ENCODE measurements around the gene CLEC2L.

CLEC2L gene

DNA sequence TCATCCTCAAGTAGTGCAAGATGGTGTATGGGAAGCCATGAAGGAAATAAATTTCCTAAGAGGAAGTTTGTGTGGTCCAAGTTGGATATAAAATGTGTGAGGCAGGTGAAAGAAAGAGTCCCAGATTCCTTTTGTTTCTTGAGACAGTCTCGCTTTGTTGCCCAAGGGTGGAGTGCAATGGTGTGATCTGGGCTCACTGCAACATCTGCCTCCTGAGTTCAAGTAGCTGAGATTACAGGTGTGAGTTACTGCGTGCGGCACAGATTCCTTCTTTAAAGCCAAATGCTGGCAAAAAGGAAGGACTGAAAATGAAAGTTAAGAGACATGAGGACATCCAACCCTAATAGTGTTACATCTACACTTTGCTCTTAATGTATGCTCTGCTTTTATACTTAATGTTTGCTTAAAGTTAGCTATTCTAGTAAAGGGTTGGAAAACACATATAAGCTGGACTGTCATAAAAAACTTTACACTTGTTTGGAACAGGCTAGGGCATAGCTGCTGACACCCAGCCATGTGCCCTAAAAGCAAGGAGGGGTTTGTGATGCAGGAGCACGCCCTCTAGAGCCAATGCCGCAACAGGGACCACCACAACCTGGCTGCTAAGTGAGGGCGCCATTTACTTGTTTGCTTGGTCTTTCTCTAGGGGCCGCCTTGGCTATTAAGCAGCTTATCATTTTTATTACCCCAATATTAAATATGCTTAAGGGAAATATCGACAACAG, 34.5 kb downstream of the CLEC2L start:
- DNase-seq (ENCODE audit: low read depth), result no peak

DNA sequence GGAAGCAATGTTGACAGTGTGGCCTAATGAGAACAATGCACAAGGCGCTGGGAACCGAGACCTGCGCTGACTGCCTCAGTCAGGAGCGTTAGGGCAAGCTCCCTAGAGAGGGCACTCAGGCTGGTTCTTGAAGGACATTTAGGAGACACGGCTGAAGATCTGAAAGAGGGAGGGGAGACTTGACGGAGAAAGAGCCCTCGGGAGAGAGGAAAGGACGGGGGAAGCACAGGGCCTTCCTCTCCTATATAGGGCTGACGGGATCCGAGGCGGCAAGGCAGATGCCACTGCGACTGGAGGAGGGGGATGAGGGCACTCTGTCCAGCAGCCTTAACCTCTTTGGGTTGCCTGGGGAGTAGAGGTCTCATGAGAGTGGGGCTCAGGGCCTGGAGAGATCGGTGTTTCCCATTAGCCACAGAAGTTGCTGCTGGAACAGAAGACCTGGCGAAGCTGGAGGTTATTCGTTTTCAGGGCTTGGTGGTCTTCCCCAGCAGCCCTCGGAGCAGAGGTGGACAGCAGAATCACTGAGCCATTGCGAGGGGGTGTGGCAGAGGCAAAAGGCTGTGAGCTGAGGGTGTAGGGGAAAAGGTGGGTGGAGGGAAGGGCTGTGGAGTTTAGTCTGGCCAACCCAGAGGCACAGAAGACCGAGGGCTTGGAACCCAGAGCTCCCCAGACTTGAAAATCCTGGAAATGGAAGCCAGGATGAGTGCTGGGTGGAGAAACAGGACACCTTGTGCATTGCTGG, 36.0 kb downstream of the CLEC2L start:
- DNase-seq (ENCODE audit: low read depth), result no peak

DNA sequence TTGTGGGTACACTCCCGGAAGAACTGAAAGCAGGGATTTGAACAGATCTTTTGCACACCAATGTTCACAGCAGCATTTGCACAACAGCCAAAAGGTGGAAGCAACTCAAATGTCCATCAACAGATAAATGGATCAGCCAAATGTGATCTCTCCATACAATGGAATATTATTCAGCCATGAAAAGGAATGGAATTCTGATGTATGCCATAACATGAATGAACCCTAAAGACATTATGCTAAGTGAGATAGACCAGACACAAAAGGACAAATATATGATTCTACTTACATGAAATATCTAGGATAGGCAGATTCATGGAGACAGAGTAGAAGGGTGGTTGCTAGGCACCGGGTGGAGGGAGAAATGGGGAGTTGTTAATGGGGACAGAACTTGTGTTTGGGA, 36.7 kb downstream of the CLEC2L start:
- DNase-seq (ENCODE audit: low read depth), result no peak

DNA sequence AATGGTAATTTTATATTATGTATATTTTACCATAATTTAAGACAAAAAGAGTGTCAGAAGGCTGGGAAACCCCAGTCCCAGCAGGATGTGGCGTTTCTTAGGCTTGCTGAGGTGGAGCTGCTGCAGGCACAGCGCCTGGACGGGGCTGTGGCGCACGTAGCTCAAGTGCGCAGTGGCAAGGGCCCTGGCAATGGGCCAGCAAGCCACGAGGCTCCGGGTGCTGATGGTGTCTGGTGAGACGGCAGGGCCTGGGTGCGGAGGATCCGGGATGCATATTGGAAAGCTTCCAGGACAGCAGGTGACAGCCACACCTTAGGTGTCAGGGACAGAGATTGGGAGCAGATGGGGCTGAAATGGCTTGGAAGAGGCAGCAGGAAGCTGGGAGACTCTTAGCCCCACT, 37.2 kb downstream of the CLEC2L start:
- no peak for DNase-seq (ENCODE audit: low read depth)

DNA sequence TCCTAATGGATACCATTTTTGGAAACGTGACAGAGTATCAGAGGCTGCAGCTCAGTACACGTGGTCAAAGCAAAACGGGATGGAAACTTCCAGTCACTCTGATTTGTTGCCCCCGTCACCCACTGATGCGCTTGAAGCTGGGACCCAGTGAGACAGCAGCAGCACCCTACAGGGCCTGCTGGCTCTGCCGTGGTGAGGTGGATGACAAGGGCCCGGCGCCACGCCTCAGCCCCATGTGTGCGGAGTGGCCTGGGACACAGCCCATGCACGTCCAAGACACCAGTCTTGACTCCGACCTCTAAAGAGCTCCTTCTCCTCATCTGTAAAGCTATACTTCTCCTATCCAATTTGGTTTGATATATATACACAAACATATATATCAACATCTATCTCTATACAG, 39.0 kb downstream of the CLEC2L start:
- no peak for DNase-seq (ENCODE audit: low read depth)

DNA sequence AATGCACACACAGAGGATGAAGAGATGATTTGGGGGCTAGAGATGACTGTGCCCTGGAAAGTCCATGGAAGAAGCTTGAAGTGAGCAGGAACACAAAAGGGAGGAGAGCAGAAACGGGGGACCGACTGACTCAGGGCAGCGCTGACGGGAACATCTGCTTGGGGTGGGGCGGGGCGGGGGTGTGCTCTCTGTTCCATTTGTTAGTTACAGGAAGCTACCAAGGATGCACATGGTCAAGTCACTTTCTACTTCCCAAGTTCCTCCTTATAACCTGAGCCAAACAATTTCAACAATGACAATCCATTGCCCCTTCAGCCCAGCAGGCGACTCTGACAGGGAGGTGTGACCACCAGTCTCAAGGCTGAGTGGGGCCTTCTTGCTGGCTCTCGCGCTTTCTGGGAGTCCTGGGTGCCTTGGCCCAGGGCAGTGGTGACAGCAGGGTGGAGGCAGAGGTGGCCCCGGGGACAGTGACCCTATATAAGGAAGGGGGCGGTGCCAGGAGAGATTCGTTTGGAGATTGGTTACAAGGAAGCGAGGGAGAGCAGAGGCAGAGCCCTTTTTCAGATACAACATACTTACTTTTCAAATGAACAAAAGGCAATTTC, 39.6 kb downstream of the CLEC2L start:
- DNase-seq (ENCODE audit: low read depth), result no peak

DNA sequence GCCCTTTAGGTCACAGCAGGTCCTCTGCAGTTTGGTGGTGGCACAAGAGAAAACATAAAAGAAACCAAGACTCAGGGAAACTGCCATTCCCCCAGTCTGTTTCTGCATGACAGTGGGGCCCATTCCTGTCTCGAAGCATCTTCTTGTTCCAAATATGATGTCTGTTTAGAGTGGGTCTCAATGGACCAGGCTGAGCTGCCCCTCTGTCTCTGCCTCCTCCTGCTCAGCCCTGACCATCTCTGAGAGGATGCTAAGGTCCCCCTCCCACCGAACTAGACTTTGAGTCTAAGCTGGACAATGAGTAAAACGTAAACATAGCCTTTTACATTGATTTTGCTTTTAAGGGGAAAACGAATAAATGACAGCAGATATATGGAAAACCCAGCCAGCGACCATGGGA, 40.4 kb downstream of the CLEC2L start:
- no peak for DNase-seq (ENCODE audit: low read depth)

DNA sequence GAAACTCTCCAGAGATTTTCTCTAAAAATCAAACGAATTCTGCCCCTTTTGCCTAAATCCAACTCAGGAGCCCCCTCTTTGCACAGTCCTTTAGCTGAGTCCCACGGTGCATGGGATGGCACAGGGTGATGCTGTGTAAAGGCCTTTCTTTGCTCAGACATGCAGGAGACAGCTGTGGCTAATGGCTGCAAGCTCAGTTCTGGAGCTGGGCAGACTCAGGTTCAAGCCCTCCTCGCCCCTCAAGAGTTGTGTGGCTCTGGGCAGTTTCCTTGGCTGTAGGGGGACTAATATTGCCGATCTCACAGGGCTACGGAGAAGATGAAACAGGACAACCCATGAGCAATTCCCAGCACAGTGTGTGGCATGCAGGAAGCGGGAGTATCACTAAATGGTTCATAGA, 42.6 kb downstream of the CLEC2L start:
- DNase-seq (ENCODE audit: low read depth), result no peak

DNA sequence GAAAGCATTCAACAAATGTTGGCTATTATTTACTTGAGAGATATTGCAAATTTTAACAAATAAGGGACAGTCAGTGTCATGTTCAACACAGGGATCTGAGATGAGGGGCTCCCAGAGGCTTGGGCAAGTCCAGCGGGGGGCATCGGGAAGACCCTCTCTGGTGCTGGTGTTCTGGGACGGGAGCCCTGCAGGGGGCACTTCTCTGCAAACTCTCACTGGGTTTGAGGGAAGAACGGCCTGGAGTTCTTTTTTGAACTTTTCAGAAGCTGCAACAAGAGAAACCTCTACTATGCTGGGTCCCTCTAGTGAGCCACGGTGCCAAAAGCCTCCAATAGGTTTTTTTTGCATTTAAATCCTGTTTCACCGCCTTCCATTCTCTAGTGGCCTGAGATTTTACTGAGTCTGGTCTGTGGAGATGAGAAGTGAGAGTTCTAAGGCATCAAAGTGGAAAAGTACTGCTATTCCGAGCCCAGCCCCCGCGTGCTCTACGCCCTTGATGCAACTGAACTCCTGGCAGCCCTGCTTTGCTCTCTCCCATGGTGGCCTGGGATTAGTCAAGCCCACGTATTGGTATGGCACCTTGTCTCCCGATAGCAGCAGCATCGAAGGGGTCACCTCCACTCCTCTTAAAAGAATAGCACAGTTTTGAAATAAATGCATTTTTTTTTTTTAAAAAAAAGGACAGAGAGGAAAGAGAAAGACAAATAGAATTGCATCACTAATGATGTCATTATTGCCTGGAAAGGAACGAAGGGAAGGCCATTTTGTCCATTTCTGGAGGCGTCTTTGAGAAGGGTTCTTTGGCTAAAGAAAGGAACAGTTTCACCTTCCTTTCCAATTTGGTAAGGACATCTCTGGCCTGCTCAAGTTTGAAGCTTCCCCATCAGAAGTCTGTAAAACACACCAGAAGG, 43.5 kb downstream of the CLEC2L start:
- DNase-seq (ENCODE audit: low read depth), result no peak

DNA sequence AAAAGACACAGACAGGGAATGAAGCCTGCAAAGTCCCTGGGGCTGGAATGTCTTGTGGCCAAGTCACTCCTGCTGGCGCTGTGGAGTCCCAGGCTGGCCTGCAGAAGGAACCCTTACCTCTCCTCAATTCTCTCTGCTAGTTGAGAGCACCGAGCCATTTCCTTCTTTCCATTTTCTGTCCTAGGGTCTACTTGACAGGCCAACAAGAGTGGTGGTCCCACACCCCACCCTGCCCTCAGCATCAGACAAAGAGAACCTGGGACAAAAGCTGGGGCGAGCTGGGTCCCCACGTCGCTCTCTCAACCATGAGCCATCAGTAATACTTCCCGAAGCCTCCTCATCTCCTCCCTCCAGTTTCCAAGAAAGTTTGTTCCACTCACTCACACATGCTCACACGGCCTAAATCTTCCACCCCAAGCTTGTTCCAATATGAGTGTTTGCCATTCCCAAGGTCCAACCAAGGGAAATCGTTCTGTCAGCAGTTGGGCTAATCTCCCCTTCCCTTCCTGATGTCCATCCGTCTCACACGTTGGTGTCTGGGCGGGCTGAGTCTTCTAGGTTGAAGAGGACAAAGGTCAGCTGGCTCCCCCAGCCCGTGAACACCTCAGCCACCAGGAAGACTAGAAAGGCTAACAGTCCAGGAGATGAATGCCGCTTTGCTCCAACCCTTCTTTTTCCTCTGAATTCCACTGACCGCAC, 44.3 kb downstream of the CLEC2L start:
- DNase-seq (ENCODE audit: low read depth), result no peak

DNA sequence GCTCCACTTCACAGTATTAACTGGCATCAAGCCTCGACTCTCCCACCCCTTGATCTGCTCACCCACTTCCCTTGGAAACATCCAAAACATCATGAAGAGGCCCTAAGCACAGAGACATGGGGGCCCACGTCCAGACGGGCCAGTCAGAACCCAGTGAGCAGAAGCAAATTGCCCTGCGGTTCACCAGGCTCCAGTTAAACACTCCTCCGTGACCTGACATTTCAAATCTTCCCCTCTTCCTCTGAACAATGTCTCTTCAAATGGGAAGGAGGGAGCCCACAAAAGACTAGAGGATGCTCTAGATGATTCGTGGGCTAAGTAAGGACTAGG, 44.8 kb downstream of the CLEC2L start:
- no peak for DNase-seq (ENCODE audit: low read depth)

DNA sequence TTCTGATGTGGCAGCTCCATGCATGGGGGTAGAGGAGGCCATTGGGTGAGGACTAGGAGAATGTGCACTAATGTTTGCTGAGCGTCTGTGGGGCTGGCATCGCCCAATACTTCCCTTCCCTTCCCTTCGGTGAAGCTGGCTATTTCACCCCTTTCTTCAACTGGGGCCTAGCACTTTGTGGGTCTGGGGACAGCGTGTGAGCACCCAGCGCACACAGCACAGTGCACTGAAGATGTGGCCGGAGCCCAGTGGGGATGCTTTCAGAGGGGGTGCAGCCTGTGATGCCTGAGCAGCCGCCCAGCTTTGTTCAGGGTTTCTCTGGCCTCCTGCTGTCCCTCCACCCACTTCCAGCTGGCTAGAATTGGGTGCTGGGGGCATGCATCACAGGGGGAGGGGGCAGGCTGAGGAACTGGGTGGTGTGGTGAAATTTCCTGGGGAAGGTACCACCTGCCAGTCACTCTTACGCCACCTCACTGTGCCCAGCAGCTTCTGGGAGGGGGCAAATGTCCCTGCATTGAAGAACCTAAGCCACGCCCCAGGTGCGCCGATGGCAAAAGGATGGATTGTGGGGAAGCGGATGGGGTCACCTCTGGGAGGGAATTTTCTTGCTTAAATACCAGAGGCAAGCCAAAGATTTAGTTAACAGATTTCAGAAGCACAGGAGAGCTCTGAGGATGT, 45.5 kb downstream of the CLEC2L start:
- DNase-seq (ENCODE audit: low read depth), result no peak

DNA sequence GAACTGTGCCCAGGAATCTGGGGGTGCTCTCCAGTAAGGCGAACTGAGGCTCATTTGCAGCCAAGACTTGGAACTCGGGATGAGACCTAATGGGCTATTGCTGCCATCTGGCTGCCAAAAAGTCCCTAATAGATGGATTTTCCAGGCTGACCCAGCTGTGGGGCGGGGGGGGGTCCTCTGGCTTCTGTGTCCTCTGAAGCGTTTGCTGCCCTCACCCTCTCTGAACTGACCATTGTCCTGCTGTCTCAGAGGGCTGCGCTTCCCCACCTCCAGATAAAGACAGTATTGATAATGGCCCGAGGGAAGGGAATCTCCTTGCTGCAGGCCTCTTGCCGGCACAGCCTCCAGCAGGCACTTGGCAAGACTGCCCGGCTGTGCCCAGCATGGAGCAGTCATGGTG, 46.6 kb downstream of the CLEC2L start:
- DNase-seq (ENCODE audit: low read depth), result no peak

DNA sequence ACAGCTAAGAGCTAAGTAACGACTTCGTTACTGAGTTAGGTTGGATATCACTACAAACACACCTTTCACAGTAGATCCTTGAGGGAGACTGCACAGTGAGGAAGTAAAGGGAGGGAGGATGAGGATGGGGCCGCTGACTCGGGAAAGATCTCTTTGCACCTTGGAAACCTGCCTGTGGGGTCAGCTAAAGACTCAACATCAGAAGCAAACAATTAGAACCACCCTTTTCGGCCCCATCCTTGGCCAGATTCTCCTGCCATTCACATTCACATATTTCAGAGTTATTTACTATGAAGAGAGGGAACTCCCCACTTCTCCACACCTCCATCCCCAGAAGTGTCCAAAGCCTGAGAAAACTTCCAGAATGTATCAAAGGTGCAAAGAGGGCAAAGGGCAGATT, 47.1 kb downstream of the CLEC2L start:
- no peak for DNase-seq (ENCODE audit: low read depth)

DNA sequence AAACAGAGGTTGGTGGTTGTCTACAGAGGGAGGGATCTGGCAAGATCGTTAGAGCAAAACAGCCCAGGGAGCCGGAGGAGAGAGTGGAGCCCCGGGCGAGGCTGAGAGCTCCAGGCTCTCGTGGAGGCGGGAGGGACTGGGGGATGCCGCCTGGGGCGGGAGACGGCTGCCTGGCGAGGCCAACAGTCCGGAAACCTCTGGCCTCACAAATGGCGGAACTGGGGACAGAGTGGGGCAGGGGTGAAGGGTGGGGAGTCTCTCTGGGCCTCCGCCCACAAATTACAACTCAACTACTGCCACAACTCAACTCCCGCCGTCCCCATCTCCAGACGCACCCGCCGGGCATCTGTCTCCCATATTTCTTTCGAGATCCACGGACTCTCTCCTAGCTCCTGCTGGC, 47.7 kb downstream of the CLEC2L start:
- DNase-seq (ENCODE audit: low read depth), result no peak

DNA sequence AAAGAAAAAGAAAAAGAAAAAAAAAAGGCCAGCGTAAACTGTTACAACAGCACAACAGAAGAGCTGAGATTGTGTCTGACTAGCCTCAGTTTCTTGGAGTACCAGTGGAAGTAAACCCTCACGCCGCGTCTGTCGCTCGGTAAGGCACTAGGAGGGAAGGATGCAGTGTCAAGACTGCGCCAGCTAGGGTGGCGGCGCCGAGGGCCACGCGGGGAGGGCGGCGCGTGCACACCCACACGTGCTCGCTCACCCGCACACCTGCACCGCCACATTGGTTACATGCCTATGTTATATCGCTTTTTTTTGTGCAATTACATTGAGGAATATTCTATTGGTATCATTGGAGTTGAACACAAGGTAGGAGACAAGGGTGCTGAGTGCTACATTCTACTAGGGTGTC, 48.2 kb downstream of the CLEC2L start:
- no peak for DNase-seq (ENCODE audit: low read depth)

DNA sequence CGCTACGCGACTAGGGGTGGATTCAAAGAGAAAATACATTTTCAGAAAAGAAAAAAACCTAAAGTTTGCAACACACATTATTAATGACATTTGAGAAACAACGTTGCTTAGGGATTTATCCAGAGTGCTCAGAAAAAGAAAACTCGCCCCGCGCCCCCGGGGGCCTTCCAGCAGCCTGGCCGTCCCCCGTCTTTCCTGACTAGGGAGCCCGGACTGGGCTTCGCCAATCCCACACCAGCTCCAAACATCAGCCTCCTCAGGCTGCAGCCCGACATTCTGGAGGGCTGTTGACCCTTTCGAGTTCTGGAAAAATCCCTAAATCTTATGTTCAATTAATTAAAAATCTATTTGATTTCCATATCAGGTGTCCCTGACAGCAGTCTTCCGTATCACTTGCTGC, 48.6 kb downstream of the CLEC2L start:
- no peak for DNase-seq (ENCODE audit: low read depth)

DNA sequence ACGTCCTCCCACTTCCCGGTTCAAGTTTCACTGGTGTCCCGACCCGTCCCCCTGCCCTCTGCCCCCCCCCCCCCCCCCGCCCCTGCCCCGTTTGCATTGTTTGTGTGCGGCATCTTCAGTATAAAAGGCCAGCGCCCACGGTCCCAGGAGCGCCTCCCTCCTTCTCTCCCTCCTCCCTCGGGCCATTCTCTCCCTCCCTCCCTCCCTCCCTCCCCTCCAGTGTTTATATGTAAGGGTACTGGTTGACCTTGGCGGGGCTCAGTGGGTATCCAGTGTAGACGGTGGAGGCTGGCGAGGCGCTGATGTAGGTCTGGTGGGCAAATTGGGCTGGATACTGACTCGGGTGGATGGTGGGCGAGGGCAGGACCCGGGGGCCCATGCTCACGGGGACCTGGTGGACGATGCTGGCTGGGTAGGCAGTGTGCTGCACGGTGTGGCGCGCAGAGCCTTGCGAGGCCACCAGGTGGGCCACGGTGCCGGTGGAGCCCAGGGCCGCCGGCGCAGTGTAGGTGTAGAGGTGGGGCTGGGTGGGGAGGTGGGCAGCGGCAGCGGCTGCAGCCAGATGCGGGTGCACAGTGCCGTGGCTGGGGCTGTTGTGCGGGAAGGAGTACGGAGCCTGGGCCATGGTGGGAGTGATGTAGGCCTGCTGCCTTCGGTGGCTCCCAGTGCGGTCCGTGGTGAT, 49.4 kb downstream of the CLEC2L start:
- no peak for DNase-seq (ENCODE audit: low read depth)

DNA sequence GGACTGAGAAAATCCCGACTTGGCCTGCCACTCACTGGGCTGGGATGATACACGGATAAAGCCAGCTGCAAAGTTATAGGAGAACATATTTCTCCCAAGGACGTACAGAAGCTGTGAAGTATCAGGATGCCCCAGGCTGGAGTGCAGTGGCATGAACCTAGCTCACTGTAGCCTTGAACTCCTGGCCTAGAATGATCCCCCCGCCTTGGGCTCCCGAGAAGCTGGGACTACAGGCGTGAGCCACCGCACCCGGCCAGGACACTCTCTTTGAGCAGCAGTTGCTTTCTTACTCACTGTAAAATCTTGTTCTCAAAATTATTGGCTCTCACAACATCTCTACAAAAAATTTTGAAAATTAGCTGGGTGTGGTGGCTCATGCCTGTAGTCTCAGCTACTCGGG, 50.4 kb downstream of the CLEC2L start:
- DNase-seq (ENCODE audit: low read depth), result no peak

DNA sequence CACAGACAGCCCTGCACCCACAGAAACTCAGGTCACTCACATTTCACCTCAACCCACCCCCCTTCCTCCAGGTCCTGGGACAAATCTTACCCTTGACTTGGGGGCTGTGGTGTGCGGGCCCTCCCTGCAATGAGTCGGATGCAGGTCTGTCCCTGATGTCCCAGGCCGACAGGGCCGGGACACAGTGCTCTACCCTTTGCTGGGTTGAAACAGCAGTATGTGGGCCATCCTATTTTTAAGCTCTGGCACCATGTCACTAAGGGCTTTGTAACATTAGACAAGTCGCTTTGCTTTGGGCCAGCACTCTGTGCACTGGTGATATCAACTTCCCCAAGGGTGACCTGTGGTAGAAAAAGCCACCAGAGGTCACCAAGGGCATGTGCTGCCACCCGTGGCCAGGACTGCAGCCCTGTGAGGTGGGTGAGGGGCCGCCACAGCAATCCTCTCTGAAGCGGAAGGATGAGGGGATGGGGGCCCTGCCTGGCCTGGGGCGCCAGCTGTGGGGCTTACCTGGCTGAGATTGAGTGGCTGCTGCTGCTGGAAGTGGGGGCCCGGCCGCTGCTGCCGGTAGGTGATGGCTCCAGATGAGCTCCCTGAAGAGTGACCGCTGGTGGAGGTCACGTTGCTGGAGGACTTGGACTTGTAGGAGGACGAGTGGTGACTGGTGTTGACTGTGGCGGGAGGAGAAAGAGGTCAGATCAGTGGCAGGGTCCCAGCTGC, 51.3 kb downstream of the CLEC2L start:
- no peak for DNase-seq (ENCODE audit: low read depth)
